Neural progenitor cell (in vitro differentiated cells): Measurements from ENCODE around the gene PPP3R1. TPM values are rescaled to one million over a fixed set of nuclear protein-coding genes. Genes with fewer than 3 reads are reported as not detected.

Experiments used
- DNase-seq: peaks from one replicate; pipeline ENCODE4 v3.0.0-alpha.2; 2016; ENCODE audit warnings: low spot score
- H2AFZ ChIP-seq: fragments of 200-600 bp; sonication (generic); replicated peaks from 2 replicates; pipeline ENCODE4 v1.6.1; 2016; ENCODE audit warnings: antibody characterized with exemption
- H3F3A ChIP-seq: fragments of 200-600 bp; sonication (generic); 2 replicates; pipeline ENCODE4 v1.6.1; 2016; ENCODE audit warnings: antibody characterized with exemption, low read depth
- H3K27ac ChIP-seq: fragments of 200-600 bp; sonication (generic); 2 replicates; pipeline ENCODE4 v1.5.1; 2016; ENCODE audit warnings: mild to moderate bottlenecking
- H3K27me3 ChIP-seq: fragments of 200-600 bp; sonication (generic); 2 replicates; pipeline ENCODE4 v1.6.1; 2016; ENCODE audit warnings: mild to moderate bottlenecking, moderate library complexity
- H3K36me3 ChIP-seq: fragments of 200-600 bp; sonication (generic); 2 replicates; pipeline ENCODE4 v1.5.1; 2016
- H3K4me1 ChIP-seq: fragments of 200-600 bp; sonication (generic); 2 replicates; pipeline ENCODE4 v1.6.1; 2016; ENCODE audit warnings: mixed run types
- H3K4me2 ChIP-seq: fragments of 200-600 bp; sonication (generic); 2 replicates; pipeline ENCODE4 v1.6.1; 2016
- H3K4me3 ChIP-seq: fragments of 200-600 bp; sonication (generic); 2 replicates; pipeline ENCODE4 v1.5.1; 2016
- H3K79me2 ChIP-seq: fragments of 200-600 bp; sonication (generic); 2 replicates; pipeline ENCODE4 v1.6.1; 2016; ENCODE audit warnings: low read depth
- H3K9ac ChIP-seq: fragments of 200-600 bp; sonication (generic); 2 replicates; pipeline ENCODE4 v1.6.1; 2016
- H3K9me3 ChIP-seq: fragments of 200-600 bp; sonication (generic); 2 replicates; pipeline ENCODE4 v1.5.1; 2016; ENCODE audit warnings: low read depth
- H4K20me1 ChIP-seq: fragments of 200-600 bp; sonication (generic); 2 replicates; pipeline ENCODE4 v1.6.1; 2016; ENCODE audit warnings: low read depth
- H3K27ac Mint-ChIP-seq: 3 replicates; pipeline ENCODE4 v1.8.0; 2021; ENCODE audit warnings: mixed read lengths
- H3K27me3 Mint-ChIP-seq: 2 replicates; pipeline ENCODE4 v1.8.0; 2022; ENCODE audit warnings: low read depth, mild to moderate bottlenecking, inconsistent platforms, moderate library complexity, mixed read lengths; ENCODE audit not compliant: insufficient read depth
- H3K36me3 Mint-ChIP-seq: 3 replicates; pipeline ENCODE4 v1.8.0; 2021; ENCODE audit warnings: mixed read lengths
- H3K4me1 Mint-ChIP-seq: 3 replicates; pipeline ENCODE4 v1.8.0; 2021; ENCODE audit warnings: mixed read lengths
- H3K4me3 Mint-ChIP-seq: 3 replicates; pipeline ENCODE4 v1.8.0; 2021; ENCODE audit warnings: mild to moderate bottlenecking, moderate library complexity, mixed read lengths
- H3K9me3 Mint-ChIP-seq: 3 replicates; pipeline ENCODE4 v1.8.0; 2020; ENCODE audit warnings: mixed read lengths
- CTCF ChIP-seq: fragments of 200-600 bp; sonication (generic); IDR thresholded peaks from 2 replicates; pipeline ENCODE4 v1.5.1; 2017; ENCODE audit warnings: antibody characterized with exemption, mild to moderate bottlenecking
- EZH2 ChIP-seq: fragments of 200-600 bp; sonication (generic); IDR thresholded peaks from 2 replicates; pipeline ENCODE4 v1.6.1; 2017; ENCODE audit warnings: antibody characterized with exemption, mild to moderate bottlenecking, moderate library complexity
- EZH2phosphoT487 ChIP-seq: fragments of 200-600 bp; sonication (generic); IDR thresholded peaks from 2 replicates; pipeline ENCODE4 v1.6.1; 2017; ENCODE audit warnings: antibody characterized with exemption
- total RNA-seq: library from RNA; depleted of rRNA; stranded (reverse); fragments of >200 nt; gene quantifications from 2 replicates; pipeline ENCODE4 v1.2.3, GENCODE V29; 2015; ENCODE audit warnings: low replicate concordance

PPP3R1 gene
- total RNA-seq, 1 donor from 2014 or later: 41.4 TPM

- H3K27me3 ChIP-seq: no peaks in the 10 kb centered on the region
- H3K27ac ChIP-seq: no peak overlapping the region
- H3K4me1 ChIP-seq: peaks cover 9% of the 10 kb centered on the region
- H3K79me2 ChIP-seq: peaks cover 34% of the 10 kb centered on the region
- no peak for DNase-seq
- no peaks in the 10 kb centered on the region for H3K36me3 ChIP-seq
- Mint-ChIP-seq H3K36me3 (no peaks in the 10 kb centered on the region), H3K9me3 (no peaks in the 10 kb centered on the region), H3K4me1 (peaks cover 11% of the 10 kb centered on the region), H3K27me3 (no peaks in the 10 kb centered on the region), H3K27ac (no peak overlapping the region), H3K4me3 (no peak overlapping the region)
- no peaks in the 10 kb centered on the region for H3K9me3 ChIP-seq
- H3K9ac ChIP-seq: no peak overlapping the region
- TF ChIP-seq CTCF (no peak), EZH2phosphoT487 (no peak), EZH2 (no peak)
- H2AFZ ChIP-seq: no peak overlapping the region
- no peak overlapping the region for H3K4me3 ChIP-seq
- H3K4me2 ChIP-seq: no peak overlapping the region
- no peaks in the 10 kb centered on the region for H4K20me1 ChIP-seq
- H3F3A ChIP-seq: peaks cover 8% of the 10 kb centered on the region
Observed at GRCh38 chr2:68152681-68153347, 99.5 kb downstream of the PPP3R1 start.

- Mint-ChIP-seq H3K36me3 (no peaks in the 10 kb centered on the region), H3K27me3 (no peaks in the 10 kb centered on the region), H3K4me1 (peaks cover 3% of the 10 kb centered on the region), H3K9me3 (no peaks in the 10 kb centered on the region), H3K27ac (no peak overlapping the region), H3K4me3 (no peak overlapping the region)
- no peak for DNase-seq
- Histone ChIP-seq H3K4me3 (no peak overlapping the region), H3F3A (no peaks in the 10 kb centered on the region), H3K9me3 (no peaks in the 10 kb centered on the region), H3K79me2 (peaks cover 22% of the 10 kb centered on the region), H3K4me1 (peaks cover 2% of the 10 kb centered on the region), H3K27ac (no peak overlapping the region), H3K4me2 (no peak overlapping the region), H4K20me1 (no peaks in the 10 kb centered on the region), H3K9ac (no peak overlapping the region), H3K36me3 (peaks cover 4% of the 10 kb centered on the region), H3K27me3 (no peaks in the 10 kb centered on the region), H2AFZ (no peak overlapping the region)
- TF ChIP-seq CTCF: no peak
- no peak for TF ChIP-seq EZH2phosphoT487
- TF ChIP-seq EZH2: no peak
Observed at GRCh38 chr2:68151037-68151436, 101.3 kb downstream of the PPP3R1 start.

- no peaks in the 10 kb centered on the region for H3F3A ChIP-seq
- no peaks in the 10 kb centered on the region for H3K4me1 ChIP-seq
- peaks cover 7% of the 10 kb centered on the region for H3K36me3 ChIP-seq
- Mint-ChIP-seq H3K4me3 (no peak overlapping the region), H3K27ac (no peak overlapping the region), H3K27me3 (no peaks in the 10 kb centered on the region), H3K4me1 (no peaks in the 10 kb centered on the region), H3K36me3 (peaks cover 4% of the 10 kb centered on the region), H3K9me3 (no peaks in the 10 kb centered on the region)
- no peak for DNase-seq
- H3K4me3 ChIP-seq: no peak overlapping the region
- H3K27ac ChIP-seq: no peak overlapping the region
- H2AFZ ChIP-seq: no peak overlapping the region
- H4K20me1 ChIP-seq: no peaks in the 10 kb centered on the region
- H3K4me2 ChIP-seq: no peak overlapping the region
- H3K27me3 ChIP-seq: no peaks in the 10 kb centered on the region
- no peak for TF ChIP-seq CTCF
- TF ChIP-seq EZH2phosphoT487: no peak
- no peaks in the 10 kb centered on the region for H3K79me2 ChIP-seq
- H3K9me3 ChIP-seq: no peaks in the 10 kb centered on the region
- H3K9ac ChIP-seq: no peak overlapping the region
Observed at GRCh38 chr2:68141875-68142274, 110.5 kb downstream of the PPP3R1 start.
